WTC11 (cell line): ENCODE data around the gene MYRF. TPM values are rescaled to one million over a fixed set of nuclear protein-coding genes. Genes with fewer than 3 reads are reported as not detected.

Experiments
- ATAC-seq: fragments of 200-7000 bp; cut with Tn5 transposase; 2 replicates; pipeline ENCODE4 v1.10.0; 2021; ENCODE audit warnings: mild to moderate bottlenecking, moderate library complexity
- CTCF ChIA-PET: fragments of 300-600 bp; sonication (Branson Sonifier 250); formaldehyde crosslinking; loops from one replicate; lab custom pipeline; 2021; ENCODE audit warnings: antibody characterized with exemption; lab: Charles Lee
- POLR2A ChIA-PET: fragments of 350-600 bp; sonication (Branson Sonifier 250); formaldehyde crosslinking; loops from one replicate; lab custom pipeline; 2021; ENCODE audit warnings: antibody characterized with exemption; lab: Charles Lee
- DNase-seq: peaks from one replicate; pipeline ENCODE4 v3.0.0; 2021; ENCODE audit warnings: low spot score
- H3K27ac Mint-ChIP-seq: 2 replicates; pipeline ENCODE4 v1.8.0; 2021; ENCODE audit warnings: mixed read lengths
- H3K27me3 Mint-ChIP-seq: 2 replicates; pipeline ENCODE4 v1.8.0; 2021; ENCODE audit warnings: low read depth, mild to moderate bottlenecking, moderate library complexity, mixed read lengths
- H3K36me3 Mint-ChIP-seq: 2 replicates; pipeline ENCODE4 v1.8.0; 2021; ENCODE audit warnings: mixed read lengths
- H3K4me1 Mint-ChIP-seq: 2 replicates; pipeline ENCODE4 v1.8.0; 2022; ENCODE audit warnings: mixed read lengths
- H3K4me3 Mint-ChIP-seq: 2 replicates; pipeline ENCODE4 v1.8.0; 2021; ENCODE audit warnings: mild to moderate bottlenecking, moderate library complexity, mixed read lengths
- H3K9me3 Mint-ChIP-seq: 2 replicates; pipeline ENCODE4 v1.8.0; 2021; ENCODE audit warnings: mixed read lengths
- EMX1 ChIP-seq: fragments of 250-450 bp; sonication (Bioruptor Pico); IDR thresholded peaks from 2 replicates; pipeline ENCODE4 v1.8.0; 2021; ENCODE audit warnings: mild to moderate bottlenecking
- ETV6 ChIP-seq: sonication (generic); formaldehyde crosslinking; IDR thresholded peaks from 2 replicates; pipeline ENCODE4 v1.8.1; 2022; ENCODE audit warnings: mild to moderate bottlenecking, missing genetic modification reagents
- FOXK1 ChIP-seq: sonication (generic); formaldehyde crosslinking; IDR thresholded peaks from 2 replicates; pipeline ENCODE4 v1.8.0; 2022; ENCODE audit warnings: mild to moderate bottlenecking, moderate library complexity, missing genetic modification reagents
- KAT7 ChIP-seq: sonication (generic); formaldehyde crosslinking; IDR thresholded peaks from 2 replicates; pipeline ENCODE4 v1.8.1; 2023; ENCODE audit warnings: missing genetic modification reagents, mild to moderate bottlenecking, borderline replicate concordance
- NR1H2 ChIP-seq: sonication (generic); formaldehyde crosslinking; IDR thresholded peaks from 2 replicates; pipeline ENCODE4 v1.9.0; 2021; ENCODE audit warnings: mild to moderate bottlenecking, moderate library complexity, missing genetic modification reagents
- OVOL2 ChIP-seq: fragments of 250-450 bp; sonication (Bioruptor Pico); IDR thresholded peaks from 2 replicates; pipeline ENCODE4 v1.9.0; 2021; ENCODE audit warnings: mild to moderate bottlenecking, borderline replicate concordance
- SMAD3 ChIP-seq: sonication (generic); formaldehyde crosslinking; IDR thresholded peaks from 2 replicates; pipeline ENCODE4 v1.8.0; 2022; ENCODE audit warnings: missing genetic modification reagents, mild to moderate bottlenecking, borderline replicate concordance
- SMAD4 ChIP-seq: sonication (generic); formaldehyde crosslinking; IDR thresholded peaks from 2 replicates; pipeline ENCODE4 v1.8.0; 2022; ENCODE audit warnings: mild to moderate bottlenecking, missing genetic modification reagents
- TCF7 ChIP-seq: sonication (generic); formaldehyde crosslinking; IDR thresholded peaks from 2 replicates; pipeline ENCODE4 v1.8.0; 2022; ENCODE audit warnings: mild to moderate bottlenecking, low read depth, missing genetic modification reagents, moderate library complexity
- TP53 ChIP-seq: sonication (generic); formaldehyde crosslinking; IDR thresholded peaks from 2 replicates; pipeline ENCODE4 v1.8.1; 2023; ENCODE audit warnings: mild to moderate bottlenecking, missing genetic modification reagents
- ZNF219 ChIP-seq: sonication (generic); formaldehyde crosslinking; IDR thresholded peaks from 2 replicates; pipeline ENCODE4 v1.8.0; 2023; ENCODE audit warnings: missing genetic modification reagents, mild to moderate bottlenecking, borderline replicate concordance
- total RNA-seq: library from RNA; stranded (reverse); gene quantifications from 3 replicates; pipeline ENCODE4 v1.2.3, GENCODE V29; 2021
- TF ChIP-seq, protein P1 (sequence below): fragments of 250-450 bp; sonication (Bioruptor Pico); IDR thresholded peaks from 2 replicates; pipeline ENCODE4 v1.9.0; 2021; ENCODE audit warnings: mild to moderate bottlenecking, borderline replicate concordance
- TF ChIP-seq, protein P2 (sequence below): fragments of 250-450 bp; sonication (Bioruptor Pico); conservative IDR thresholded peaks from 2 replicates; pipeline ENCODE4 v1.9.0; 2021; ENCODE audit warnings: mild to moderate bottlenecking
- TF ChIP-seq, protein P3 (sequence below): sonication (generic); formaldehyde crosslinking; IDR thresholded peaks from 2 replicates; pipeline ENCODE4 v1.8.1; 2023; ENCODE audit warnings: mild to moderate bottlenecking, missing genetic modification reagents, moderate library complexity
- TF ChIP-seq, protein P4 (sequence below): sonication (generic); formaldehyde crosslinking; IDR thresholded peaks from 2 replicates; pipeline ENCODE4 v1.8.1; 2022; ENCODE audit warnings: mild to moderate bottlenecking, missing genetic modification reagents, moderate library complexity, borderline replicate concordance
- TF ChIP-seq, protein P5 (sequence below): sonication (generic); formaldehyde crosslinking; conservative IDR thresholded peaks from 2 replicates; pipeline ENCODE4 v1.8.1; 2022; ENCODE audit warnings: mild to moderate bottlenecking, missing genetic modification reagents

The MYRF gene
- total RNA-seq, 1 experiment from 2014 or later, result 5.9 TPM

DNA sequence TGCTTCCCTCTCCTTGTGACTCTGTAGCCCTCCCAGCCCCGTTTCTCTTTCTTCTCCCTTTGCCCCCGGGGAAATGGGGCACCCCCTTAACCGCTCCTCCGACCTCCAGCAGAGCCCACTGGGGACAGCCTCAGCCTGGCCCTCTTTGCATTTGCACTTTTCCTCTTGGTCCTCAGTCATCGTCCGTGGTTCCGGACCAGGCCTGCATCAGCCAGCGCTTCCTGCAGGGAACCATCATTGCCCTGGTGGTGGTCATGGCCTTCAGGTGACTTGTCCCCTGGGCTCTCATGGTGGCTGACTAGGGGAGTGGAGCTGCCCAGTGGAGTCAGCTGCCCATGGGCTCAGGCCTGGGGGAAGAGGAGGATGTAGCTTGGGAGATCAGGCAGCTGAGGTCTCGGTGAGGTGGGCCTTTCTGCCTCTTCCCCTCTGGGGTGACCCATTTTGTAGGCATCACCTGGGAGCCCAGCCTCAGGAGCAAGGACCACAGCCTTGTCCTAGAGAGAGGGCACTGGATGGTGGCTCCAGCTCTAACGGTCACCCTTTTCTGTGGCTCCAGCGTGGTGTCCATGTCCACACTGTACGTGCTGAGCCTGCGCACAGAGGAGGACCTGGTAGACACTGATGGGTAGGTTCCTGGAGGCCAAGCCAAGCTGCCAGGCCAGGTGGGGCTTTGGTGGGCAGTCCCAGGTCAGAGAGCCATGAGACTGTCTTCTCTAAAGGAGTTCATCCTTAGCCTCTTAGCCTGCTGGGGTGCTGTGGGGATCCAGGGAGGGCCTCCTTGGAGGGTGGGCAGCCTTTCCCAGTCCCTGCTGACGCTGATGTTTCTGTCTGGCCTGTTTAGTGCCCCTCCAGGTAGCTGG lies 27.5 kb downstream of the MYRF start (continued):
- TF ChIP-seq, protein P1, sequence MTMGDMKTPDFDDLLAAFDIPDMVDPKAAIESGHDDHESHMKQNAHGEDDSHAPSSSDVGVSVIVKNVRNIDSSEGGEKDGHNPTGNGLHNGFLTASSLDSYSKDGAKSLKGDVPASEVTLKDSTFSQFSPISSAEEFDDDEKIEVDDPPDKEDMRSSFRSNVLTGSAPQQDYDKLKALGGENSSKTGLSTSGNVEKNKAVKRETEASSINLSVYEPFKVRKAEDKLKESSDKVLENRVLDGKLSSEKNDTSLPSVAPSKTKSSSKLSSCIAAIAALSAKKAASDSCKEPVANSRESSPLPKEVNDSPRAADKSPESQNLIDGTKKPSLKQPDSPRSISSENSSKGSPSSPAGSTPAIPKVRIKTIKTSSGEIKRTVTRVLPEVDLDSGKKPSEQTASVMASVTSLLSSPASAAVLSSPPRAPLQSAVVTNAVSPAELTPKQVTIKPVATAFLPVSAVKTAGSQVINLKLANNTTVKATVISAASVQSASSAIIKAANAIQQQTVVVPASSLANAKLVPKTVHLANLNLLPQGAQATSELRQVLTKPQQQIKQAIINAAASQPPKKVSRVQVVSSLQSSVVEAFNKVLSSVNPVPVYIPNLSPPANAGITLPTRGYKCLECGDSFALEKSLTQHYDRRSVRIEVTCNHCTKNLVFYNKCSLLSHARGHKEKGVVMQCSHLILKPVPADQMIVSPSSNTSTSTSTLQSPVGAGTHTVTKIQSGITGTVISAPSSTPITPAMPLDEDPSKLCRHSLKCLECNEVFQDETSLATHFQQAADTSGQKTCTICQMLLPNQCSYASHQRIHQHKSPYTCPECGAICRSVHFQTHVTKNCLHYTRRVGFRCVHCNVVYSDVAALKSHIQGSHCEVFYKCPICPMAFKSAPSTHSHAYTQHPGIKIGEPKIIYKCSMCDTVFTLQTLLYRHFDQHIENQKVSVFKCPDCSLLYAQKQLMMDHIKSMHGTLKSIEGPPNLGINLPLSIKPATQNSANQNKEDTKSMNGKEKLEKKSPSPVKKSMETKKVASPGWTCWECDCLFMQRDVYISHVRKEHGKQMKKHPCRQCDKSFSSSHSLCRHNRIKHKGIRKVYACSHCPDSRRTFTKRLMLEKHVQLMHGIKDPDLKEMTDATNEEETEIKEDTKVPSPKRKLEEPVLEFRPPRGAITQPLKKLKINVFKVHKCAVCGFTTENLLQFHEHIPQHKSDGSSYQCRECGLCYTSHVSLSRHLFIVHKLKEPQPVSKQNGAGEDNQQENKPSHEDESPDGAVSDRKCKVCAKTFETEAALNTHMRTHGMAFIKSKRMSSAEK (CRISPR knock-in tag), result no peak
- TF ChIP-seq SMAD3 (CRISPR knock-in tag) (no peak), OVOL2 (CRISPR knock-in tag) (no peak), NR1H2 (CRISPR knock-in tag) (no peak), FOXK1 (CRISPR knock-in tag) (no peak), EMX1 (CRISPR knock-in tag) (no peak), SMAD4 (CRISPR knock-in tag) (no peak)
- TF ChIP-seq, protein P2, sequence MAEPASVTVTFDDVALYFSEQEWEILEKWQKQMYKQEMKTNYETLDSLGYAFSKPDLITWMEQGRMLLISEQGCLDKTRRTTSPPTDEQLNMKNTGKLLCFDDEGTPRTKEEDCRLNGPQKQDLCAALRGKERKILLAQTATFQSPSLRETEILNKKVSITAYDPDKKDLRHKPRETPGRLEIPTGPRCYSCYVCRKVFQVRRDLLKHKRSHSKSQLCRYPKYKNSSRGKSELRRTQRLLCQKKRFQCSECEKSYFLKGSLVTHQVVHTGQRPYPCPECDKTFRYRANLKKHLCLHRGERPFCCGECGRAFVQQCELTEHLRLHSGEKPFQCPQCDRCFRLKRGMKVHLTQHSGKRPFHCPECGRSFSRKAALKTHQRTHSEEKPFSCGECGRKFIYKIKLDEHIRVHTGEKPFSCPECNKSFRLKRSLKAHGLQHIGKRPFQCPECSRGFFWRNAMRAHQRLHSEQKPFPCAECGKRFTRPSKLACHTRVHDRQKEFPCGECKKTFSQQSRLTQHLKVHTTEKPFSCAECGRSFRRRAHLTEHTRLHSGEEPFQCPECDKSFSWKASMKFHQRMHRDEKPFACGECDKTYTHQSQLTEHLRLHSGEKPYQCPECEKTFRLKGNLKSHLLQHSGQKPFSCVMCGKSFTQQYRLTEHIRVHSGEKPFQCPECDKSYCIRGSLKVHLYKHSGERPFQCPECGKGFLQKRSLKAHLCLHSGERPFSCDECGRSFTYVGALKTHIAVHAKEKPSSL (CRISPR knock-in tag), result no peak

DNA sequence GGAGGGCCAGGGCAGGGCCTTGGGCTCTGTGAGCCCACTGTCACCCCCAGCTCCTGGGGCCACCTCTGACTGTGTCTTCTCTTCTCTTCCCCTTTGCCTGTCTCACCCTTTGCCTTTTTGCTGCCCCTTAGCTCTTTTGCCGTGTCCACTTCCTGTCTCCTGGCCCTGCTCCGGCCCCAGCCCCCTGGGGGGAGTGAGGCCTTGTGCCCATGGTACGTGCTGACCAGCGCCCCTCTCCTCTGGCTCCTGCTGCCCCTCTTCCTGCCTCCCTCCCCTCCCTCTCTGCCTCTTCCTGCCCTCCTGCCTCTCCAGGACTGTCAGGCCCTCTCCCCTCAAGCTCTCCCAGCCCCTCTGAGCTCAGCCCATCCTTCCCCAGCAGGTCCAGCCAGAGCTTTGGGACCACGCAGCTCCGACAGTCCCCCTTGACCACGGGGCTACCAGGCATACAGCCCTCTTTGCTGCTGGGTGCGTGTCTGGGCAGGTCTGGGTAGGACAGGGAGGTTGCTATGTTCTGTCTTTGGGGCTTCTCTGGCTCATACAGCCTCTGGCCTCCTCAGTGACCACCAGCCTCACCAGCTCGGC lies 28.2 kb downstream of the MYRF start:
- Mint-ChIP-seq H3K4me3 (no peak overlapping the region), H3K27me3 (peaks cover 7% of the 10 kb centered on the region; the same call in 1 of the 2 replicates), H3K36me3 (peaks cover 11% of the 10 kb centered on the region), H3K4me1 (peaks cover 10% of the 10 kb centered on the region), H3K27ac (no peak overlapping the region), H3K9me3 (no peaks in the 10 kb centered on the region)
- no peak for TF ChIP-seq ETV6 (CRISPR knock-in tag)
- TF ChIP-seq ZNF219 (CRISPR knock-in tag), result no peak
- TF ChIP-seq TP53 (CRISPR knock-in tag), result no peak
- TF ChIP-seq, protein P3, sequence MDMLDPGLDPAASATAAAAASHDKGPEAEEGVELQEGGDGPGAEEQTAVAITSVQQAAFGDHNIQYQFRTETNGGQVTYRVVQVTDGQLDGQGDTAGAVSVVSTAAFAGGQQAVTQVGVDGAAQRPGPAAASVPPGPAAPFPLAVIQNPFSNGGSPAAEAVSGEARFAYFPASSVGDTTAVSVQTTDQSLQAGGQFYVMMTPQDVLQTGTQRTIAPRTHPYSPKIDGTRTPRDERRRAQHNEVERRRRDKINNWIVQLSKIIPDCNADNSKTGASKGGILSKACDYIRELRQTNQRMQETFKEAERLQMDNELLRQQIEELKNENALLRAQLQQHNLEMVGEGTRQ (CRISPR knock-in tag), result no peak
- no peak for TF ChIP-seq KAT7 (CRISPR knock-in tag)
- TF ChIP-seq TCF7, result no peak
- TF ChIP-seq, protein P4, sequence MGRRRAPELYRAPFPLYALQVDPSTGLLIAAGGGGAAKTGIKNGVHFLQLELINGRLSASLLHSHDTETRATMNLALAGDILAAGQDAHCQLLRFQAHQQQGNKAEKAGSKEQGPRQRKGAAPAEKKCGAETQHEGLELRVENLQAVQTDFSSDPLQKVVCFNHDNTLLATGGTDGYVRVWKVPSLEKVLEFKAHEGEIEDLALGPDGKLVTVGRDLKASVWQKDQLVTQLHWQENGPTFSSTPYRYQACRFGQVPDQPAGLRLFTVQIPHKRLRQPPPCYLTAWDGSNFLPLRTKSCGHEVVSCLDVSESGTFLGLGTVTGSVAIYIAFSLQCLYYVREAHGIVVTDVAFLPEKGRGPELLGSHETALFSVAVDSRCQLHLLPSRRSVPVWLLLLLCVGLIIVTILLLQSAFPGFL (CRISPR knock-in tag), result no peak
- TF ChIP-seq, protein P5, sequence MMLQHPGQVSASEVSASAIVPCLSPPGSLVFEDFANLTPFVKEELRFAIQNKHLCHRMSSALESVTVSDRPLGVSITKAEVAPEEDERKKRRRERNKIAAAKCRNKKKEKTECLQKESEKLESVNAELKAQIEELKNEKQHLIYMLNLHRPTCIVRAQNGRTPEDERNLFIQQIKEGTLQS (CRISPR knock-in tag), result no peak
- POLR2A ChIA-PET, result no interaction called here
- DNase-seq, result no peak
- CTCF ChIA-PET, result interaction anchor here (0.5 to 10.0 kb wide), 7 partner anchors 7 to 205 kb away, joined by 3 to 106 read pairs (median 6); no protein-coding TSS in a partner anchor
- no peak for ATAC-seq
